ENCODE data around the gene ZNF555.

- TF ChIP-seq ISL1 (CRISPR knock-in tag; IDR thresholded peaks at IDR 0.05), result no peak
- no peak for TF ChIP-seq POU6F1 (CRISPR knock-in tag; IDR thresholded peaks at IDR 0.05; ENCODE audit: borderline replicate concordance, low read depth)
- no peak for TF ChIP-seq ZNF565 (CRISPR knock-in tag; conservative IDR thresholded peaks at IDR 0.05; ENCODE audit: low read depth)
- no peak for TF ChIP-seq ZFP30 (CRISPR knock-in tag; IDR thresholded peaks at IDR 0.05)
- no peak for TF ChIP-seq ARNTL (CRISPR knock-in tag; IDR thresholded peaks at IDR 0.05; ENCODE audit: borderline replicate concordance, low read depth)
Measured at GRCh38 chr19:2795827-2796658, 45.2 kb upstream of the ZNF555 start.
